MM.1S (cell line): ENCODE measurements around the gene TBC1D2.

Experiments
- EZH2 ChIP-seq: fragments of 300-600 bp; sonication (generic); optimal IDR thresholded peaks from 2 replicates; pipeline ENCODE3; 2017; ENCODE audit warnings: low read depth, mild to moderate bottlenecking, antibody characterized with exemption, low read length, mixed read lengths
- EZH2phosphoT487 ChIP-seq: fragments of 300-600 bp; sonication (generic); IDR thresholded peaks from 2 replicates; pipeline ENCODE4 v1.6.1; 2018; ENCODE audit warnings: antibody characterized with exemption, low read length
- TF ChIP-seq, protein P1 (sequence below): fragments of 300-600 bp; sonication (generic); IDR thresholded peaks from 2 replicates; pipeline ENCODE4 v1.5.1; 2016; ENCODE audit warnings: antibody characterized with exemption, low read length, mixed read lengths

DNA sequence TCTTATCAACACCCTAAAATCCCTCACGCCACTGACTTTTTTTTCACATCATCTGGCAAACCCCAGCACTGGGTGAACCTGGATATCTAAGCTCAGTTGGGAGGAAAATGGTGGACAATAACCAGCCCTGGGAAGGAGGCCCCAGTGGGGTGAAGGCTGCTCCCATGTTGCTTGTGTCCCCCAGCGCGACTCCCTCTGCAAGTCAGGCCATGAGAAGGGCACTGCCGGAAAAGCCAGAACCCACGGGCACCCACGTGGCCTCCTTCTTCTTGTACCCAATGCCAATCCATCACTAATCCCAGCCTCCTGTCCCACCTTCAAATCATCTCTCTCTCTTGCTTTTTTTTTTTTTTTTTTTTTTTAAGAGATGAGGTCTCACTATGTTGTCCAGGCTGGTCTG, 74.5 kb downstream of the TBC1D2 start:
- TF ChIP-seq, protein P1, sequence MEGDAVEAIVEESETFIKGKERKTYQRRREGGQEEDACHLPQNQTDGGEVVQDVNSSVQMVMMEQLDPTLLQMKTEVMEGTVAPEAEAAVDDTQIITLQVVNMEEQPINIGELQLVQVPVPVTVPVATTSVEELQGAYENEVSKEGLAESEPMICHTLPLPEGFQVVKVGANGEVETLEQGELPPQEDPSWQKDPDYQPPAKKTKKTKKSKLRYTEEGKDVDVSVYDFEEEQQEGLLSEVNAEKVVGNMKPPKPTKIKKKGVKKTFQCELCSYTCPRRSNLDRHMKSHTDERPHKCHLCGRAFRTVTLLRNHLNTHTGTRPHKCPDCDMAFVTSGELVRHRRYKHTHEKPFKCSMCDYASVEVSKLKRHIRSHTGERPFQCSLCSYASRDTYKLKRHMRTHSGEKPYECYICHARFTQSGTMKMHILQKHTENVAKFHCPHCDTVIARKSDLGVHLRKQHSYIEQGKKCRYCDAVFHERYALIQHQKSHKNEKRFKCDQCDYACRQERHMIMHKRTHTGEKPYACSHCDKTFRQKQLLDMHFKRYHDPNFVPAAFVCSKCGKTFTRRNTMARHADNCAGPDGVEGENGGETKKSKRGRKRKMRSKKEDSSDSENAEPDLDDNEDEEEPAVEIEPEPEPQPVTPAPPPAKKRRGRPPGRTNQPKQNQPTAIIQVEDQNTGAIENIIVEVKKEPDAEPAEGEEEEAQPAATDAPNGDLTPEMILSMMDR: no peak
- TF ChIP-seq EZH2 (no peak), EZH2phosphoT487 (no peak)
